OCI-LY3 (cell line): ENCODE measurements around the gene RGS19.

ENCODE experiments used
- H2AFZ ChIP-seq: fragments of 200-600, 300-600 bp; shearing (Covaris generic); 2 replicates; pipeline ENCODE4 v1.6.0; 2014; ENCODE audit warnings: antibody characterized with exemption, low read depth, low read length
- H3K27ac ChIP-seq: fragments of 200-600, 300-600 bp; sonication (generic); 2 replicates; pipeline ENCODE4 v1.5.1; 2014; ENCODE audit warnings: mild to moderate bottlenecking, low read length, moderate library complexity, mixed read lengths
- H3K27me3 ChIP-seq: fragments of 200-600, 300-600 bp; sonication (generic); 2 replicates; pipeline ENCODE4 v1.6.1; 2014; ENCODE audit warnings: low read depth, low read length, mixed read lengths
- H3K36me3 ChIP-seq: fragments of 200-600, 300-600 bp; sonication (generic); replicated peaks from 2 replicates; pipeline ENCODE3; 2014; ENCODE audit warnings: low read depth, low read length, mixed read lengths
- H3K4me1 ChIP-seq: fragments of 300-600, 200-600 bp; sonication (generic); 2 replicates; pipeline ENCODE4 v1.6.1; 2014; ENCODE audit warnings: low read length, mixed read lengths
- H3K4me2 ChIP-seq: fragments of 200-600, 300-600 bp; sonication (generic); 2 replicates; pipeline ENCODE4 v1.6.1; 2014; ENCODE audit warnings: low read length, mixed read lengths
- H3K4me3 ChIP-seq: fragments of 300-600, 200-600 bp; sonication (generic); 2 replicates; pipeline ENCODE4 v1.5.1; 2014; ENCODE audit warnings: antibody characterized with exemption, mild to moderate bottlenecking, low read length, moderate library complexity
- H3K79me2 ChIP-seq: fragments of 300-600, 200-600 bp; shearing (Covaris generic); 2 replicates; pipeline ENCODE4 v1.6.1; 2014; ENCODE audit warnings: mild to moderate bottlenecking, low read length, mixed read lengths
- H3K9ac ChIP-seq: fragments of 300-600, 200-600 bp; shearing (Covaris generic); 2 replicates; pipeline ENCODE4 v1.6.0; 2014; ENCODE audit warnings: mild to moderate bottlenecking, low read length, moderate library complexity
- H3K9me3 ChIP-seq: fragments of 200-600, 300-600 bp; shearing (Covaris generic); 2 replicates; pipeline ENCODE4 v1.6.1; 2014; ENCODE audit warnings: low read length, mixed read lengths; ENCODE audit not compliant: insufficient read depth
- H4K20me1 ChIP-seq: fragments of 200-600, 300-600 bp; sonication (generic); 2 replicates; pipeline ENCODE4 v1.6.1; 2016; ENCODE audit warnings: low read length, mixed read lengths; ENCODE audit not compliant: insufficient read depth
- EZH2phosphoT487 ChIP-seq: fragments of 200-600 bp; shearing (Covaris generic); IDR thresholded peaks from 2 replicates; pipeline ENCODE4 v1.6.1; 2018; ENCODE audit warnings: antibody characterized with exemption, mixed run types, low read depth
- TF ChIP-seq, protein P1 (sequence below): fragments of 200-600, 300-600 bp; sonication (generic); IDR thresholded peaks from 2 replicates; pipeline ENCODE4 v1.5.1; 2014; ENCODE audit warnings: antibody characterized with exemption, low read length, low read depth

RGS19 gene

DNA sequence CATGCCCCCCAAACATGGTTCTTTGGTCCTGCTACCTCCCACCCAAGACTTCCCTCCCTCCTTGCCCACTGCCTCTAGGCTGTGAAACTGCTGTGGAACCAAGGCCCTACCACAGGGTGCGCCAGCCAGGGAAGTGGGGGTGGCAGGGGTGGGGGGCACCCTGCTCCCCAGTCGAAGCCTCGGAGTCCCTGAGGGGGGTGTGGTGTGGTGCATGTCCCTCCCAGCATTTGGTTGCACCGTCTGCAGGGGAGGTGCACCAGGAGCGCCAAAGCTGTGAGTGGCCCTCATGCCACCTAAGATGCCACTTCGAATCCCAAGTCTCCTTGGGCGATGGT is 1.8 kb downstream of the RGS19 start:
- Histone ChIP-seq H3K9ac (peak overlapping the region; percentile 98), H3K27ac (peak overlapping the region; percentile 91), H3K4me1 (peaks cover 30% of the 10 kb centered on the region), H3K4me2 (peak overlapping the region; percentile 99), H3K9me3 (no peaks in the 10 kb centered on the region), H4K20me1 (no peaks in the 10 kb centered on the region), H3K36me3 (peaks cover 15% of the 10 kb centered on the region), H2AFZ (no peak overlapping the region), H3K79me2 (peaks cover 34% of the 10 kb centered on the region), H3K4me3 (peak overlapping the region; percentile 91), H3K27me3 (no peaks in the 10 kb centered on the region)
- TF ChIP-seq EZH2phosphoT487 = no peak

DNA sequence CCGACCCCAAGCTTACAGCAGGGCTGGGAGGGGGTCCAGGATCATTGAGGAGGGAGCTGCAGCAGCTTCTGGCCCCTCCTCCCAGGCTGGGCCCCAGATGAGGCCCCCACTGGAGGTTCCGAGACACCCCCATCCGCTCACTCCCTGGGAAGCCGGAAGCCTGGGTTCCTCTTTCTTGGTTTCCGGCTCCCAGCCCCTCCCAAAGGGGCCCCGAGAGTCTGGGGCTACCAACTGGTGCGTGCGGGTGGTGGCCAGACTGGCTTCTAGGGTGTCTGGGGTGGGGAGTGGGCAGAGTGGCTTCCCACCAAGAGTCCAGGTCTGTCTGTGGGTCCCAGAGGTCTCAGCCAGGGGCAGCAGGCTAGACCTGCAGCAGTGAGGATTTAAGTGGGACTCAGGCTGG is 2.2 kb downstream of the RGS19 start:
- Histone ChIP-seq H4K20me1 (no peaks in the 10 kb centered on the region), H3K27ac (peak overlapping the region; percentile 91), H3K4me1 (peaks cover 30% of the 10 kb centered on the region), H3K9ac (peak overlapping the region; percentile 98), H3K79me2 (peaks cover 34% of the 10 kb centered on the region), H3K9me3 (no peaks in the 10 kb centered on the region), H2AFZ (no peak overlapping the region), H3K4me2 (peak overlapping the region; percentile 99), H3K4me3 (peak overlapping the region; percentile 91), H3K36me3 (peaks cover 19% of the 10 kb centered on the region), H3K27me3 (no peaks in the 10 kb centered on the region)
- no peak for TF ChIP-seq EZH2phosphoT487
- TF ChIP-seq, protein P1, sequence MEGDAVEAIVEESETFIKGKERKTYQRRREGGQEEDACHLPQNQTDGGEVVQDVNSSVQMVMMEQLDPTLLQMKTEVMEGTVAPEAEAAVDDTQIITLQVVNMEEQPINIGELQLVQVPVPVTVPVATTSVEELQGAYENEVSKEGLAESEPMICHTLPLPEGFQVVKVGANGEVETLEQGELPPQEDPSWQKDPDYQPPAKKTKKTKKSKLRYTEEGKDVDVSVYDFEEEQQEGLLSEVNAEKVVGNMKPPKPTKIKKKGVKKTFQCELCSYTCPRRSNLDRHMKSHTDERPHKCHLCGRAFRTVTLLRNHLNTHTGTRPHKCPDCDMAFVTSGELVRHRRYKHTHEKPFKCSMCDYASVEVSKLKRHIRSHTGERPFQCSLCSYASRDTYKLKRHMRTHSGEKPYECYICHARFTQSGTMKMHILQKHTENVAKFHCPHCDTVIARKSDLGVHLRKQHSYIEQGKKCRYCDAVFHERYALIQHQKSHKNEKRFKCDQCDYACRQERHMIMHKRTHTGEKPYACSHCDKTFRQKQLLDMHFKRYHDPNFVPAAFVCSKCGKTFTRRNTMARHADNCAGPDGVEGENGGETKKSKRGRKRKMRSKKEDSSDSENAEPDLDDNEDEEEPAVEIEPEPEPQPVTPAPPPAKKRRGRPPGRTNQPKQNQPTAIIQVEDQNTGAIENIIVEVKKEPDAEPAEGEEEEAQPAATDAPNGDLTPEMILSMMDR = no peak

DNA sequence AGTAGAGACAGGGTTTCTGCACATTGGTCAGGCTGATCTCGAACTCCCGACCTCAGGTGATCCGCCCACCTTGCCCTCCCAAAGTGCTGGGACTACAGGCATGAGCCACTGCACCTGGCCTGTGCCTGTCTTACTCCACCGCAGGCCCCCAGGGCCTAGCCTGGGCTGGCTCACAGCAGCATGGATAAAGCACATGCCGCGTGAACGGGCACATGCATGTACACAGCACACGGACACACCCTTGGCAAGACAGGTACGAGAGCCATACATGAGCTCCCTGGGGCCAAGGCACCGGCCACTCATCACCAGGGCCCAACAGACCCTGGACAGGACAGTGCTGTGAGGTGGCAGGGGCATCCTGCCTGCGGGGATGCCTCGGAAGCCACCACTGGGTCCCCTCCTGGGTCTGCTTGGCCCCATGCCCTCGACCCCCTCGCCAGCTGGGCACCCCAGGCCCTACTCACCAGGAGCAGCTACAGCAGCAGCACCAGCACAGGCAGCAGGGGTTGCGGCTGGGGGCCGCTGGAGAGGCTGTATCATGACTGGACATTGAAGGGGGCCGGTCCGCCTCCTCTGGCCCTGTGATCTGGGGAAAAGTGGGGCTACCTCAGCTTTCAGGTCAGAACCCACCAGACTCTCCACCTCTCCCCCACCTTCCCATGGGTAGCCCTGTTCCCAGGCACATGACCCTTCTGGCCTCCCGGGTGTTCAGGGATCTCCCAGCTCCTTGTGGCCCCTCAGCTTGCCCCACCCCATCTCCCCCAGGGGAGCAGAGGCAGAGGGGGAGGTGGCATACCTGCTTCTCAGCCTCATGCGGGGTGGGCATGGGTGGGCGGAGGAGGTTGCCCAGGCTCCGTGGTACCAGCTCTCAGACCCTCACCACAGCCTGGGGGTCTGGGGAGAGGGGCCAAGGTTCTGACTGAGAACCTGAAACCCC is 3.0 kb downstream of the RGS19 start:
- Histone ChIP-seq H2AFZ (no peak overlapping the region), H3K4me1 (peaks cover 30% of the 10 kb centered on the region), H4K20me1 (no peaks in the 10 kb centered on the region), H3K27me3 (no peaks in the 10 kb centered on the region), H3K27ac (peak overlapping the region; percentile 91), H3K4me2 (peak overlapping the region; percentile 99), H3K9me3 (no peaks in the 10 kb centered on the region), H3K9ac (peak overlapping the region; percentile 98), H3K79me2 (peaks cover 34% of the 10 kb centered on the region), H3K36me3 (peaks cover 19% of the 10 kb centered on the region), H3K4me3 (peak overlapping the region; percentile 91)
- no peak for TF ChIP-seq EZH2phosphoT487
- TF ChIP-seq, protein P1 = no peak

DNA sequence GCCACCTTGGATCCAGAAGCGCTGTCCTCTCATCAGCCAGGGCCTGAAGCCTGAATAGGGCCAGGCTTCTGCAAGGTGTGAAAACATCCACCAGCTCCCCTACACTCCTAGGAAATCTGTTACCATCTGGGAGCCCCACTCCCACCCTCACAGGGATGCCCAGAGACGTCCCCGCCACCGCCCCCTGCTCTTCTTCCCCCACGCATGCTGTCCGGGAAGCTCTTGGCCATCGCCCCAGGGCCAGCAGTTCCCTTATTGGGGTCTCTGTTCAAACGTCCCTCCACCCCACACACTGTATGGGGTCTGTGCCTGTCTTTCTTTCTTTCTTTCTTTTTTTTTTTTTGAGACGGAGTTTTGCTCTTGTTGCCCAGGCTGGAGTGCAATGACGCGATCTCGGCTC is 3.8 kb downstream of the RGS19 start:
- Histone ChIP-seq H3K4me1 (peaks cover 27% of the 10 kb centered on the region), H2AFZ (no peak overlapping the region), H3K79me2 (peaks cover 34% of the 10 kb centered on the region), H3K9ac (no peak overlapping the region), H4K20me1 (no peaks in the 10 kb centered on the region), H3K27ac (no peak overlapping the region), H3K27me3 (no peaks in the 10 kb centered on the region), H3K36me3 (peaks cover 19% of the 10 kb centered on the region), H3K4me2 (no peak overlapping the region), H3K4me3 (no peak overlapping the region), H3K9me3 (no peaks in the 10 kb centered on the region)
- TF ChIP-seq EZH2phosphoT487 = no peak
- TF ChIP-seq, protein P1 = no peak
